Body of pancreas (tissue), 4 donors: ENCODE measurements around the gene BCAS4. TPM values are rescaled to one million over a fixed set of nuclear protein-coding genes. Genes with fewer than 3 reads are reported as not detected.
"Not testable (repeated sequence)": the region's sequence is repeated elsewhere in the genome, so short reads cannot be mapped to it uniquely, and the experiment has no call there.

Source experiments
- ATAC-seq: fragments of 150-250 bp; one replicate; pipeline ENCODE4 v1.9.1; 2016
- DNase-seq, 4 donors: peaks; one replicate each; pipeline ENCODE4 v3.0.0-alpha.2; 2019
- H3K27ac ChIP-seq, 4 donors: fragments of 200-600 bp; sonication (generic); 1 replicate in 3 of 4; 2 replicates in 1 of 4; pipeline versions ENCODE4 v1.5.1 to v1.6.1; 2016 to 2019; ENCODE audit warnings: mild to moderate bottlenecking in 1 of 4, mixed read lengths in 1 of 4, moderate library complexity in 1 of 4
- H3K27me3 ChIP-seq, 2 donors: fragments of 200-600 bp; sonication (generic); one replicate each; pipeline ENCODE4 v1.6.0; 2016; ENCODE audit warnings: mild to moderate bottlenecking in 1 of 2
- H3K36me3 ChIP-seq, 2 donors: fragments of 200-600 bp; sonication (generic); replicated peaks in 1 of 2; 2 replicates each; pipeline ENCODE4 v1.5.1; 2016; ENCODE audit warnings: low read depth in 2 of 2; ENCODE audit not compliant: insufficient read depth in 1 of 2
- H3K4me1 ChIP-seq: fragments of 200-600 bp; sonication (generic); one replicate; pipeline ENCODE4 v1.6.0; 2016
- H3K4me3 ChIP-seq, 2 donors: fragments of 200-600 bp; sonication (generic); 1 replicate in 1 of 2; 2 replicates in 1 of 2; pipeline ENCODE4 v1.5.1; 2016 to 2019
- H3K9me3 ChIP-seq, 3 donors: fragments of 200-600 bp; sonication (generic); 1 replicate in 2 of 3; 2 replicates in 1 of 3; pipeline ENCODE4 v1.5.1; 2016
- CTCF ChIP-seq, 7 experiments: fragments of 450-650 bp in 4 of 7; fragments of 200-600 bp in 3 of 7; sonication (generic) in 3 of 7; IDR thresholded peaks; one replicate each; pipeline ENCODE4 v1.5.1; 2016 to 2019; ENCODE audit warnings: antibody characterized with exemption in 7 of 7
- POLR2A ChIP-seq, 3 donors: fragments of 450-650 bp; IDR thresholded peaks; one replicate each; pipeline ENCODE4 v1.6.1; 2016; ENCODE audit warnings: antibody characterized with exemption in 3 of 3, mild to moderate bottlenecking in 2 of 3
- WGBS, 2 donors: methylation state at CpG; one replicate each; pipeline ENCODE4 v1.1.5; 2017; 5-methylcytosine and 5-hydroxymethylcytosine counted together
- intact Hi-C: fragments of 100-400 bp; cut with DNase I; formaldehyde crosslinking; loops from one replicate; pipeline ENCODE4 v1.15.1; 2023
- total RNA-seq, 2 donors: library from RNA; depleted of rRNA; stranded (reverse); fragments of >200 nt; gene quantifications; one replicate each; pipeline ENCODE4 v1.1.0, GENCODE V29; 2016

BCAS4 gene
- total RNA-seq, 2 donors from 2014 or later, result under 0.01 to 2.3 TPM

DNA sequence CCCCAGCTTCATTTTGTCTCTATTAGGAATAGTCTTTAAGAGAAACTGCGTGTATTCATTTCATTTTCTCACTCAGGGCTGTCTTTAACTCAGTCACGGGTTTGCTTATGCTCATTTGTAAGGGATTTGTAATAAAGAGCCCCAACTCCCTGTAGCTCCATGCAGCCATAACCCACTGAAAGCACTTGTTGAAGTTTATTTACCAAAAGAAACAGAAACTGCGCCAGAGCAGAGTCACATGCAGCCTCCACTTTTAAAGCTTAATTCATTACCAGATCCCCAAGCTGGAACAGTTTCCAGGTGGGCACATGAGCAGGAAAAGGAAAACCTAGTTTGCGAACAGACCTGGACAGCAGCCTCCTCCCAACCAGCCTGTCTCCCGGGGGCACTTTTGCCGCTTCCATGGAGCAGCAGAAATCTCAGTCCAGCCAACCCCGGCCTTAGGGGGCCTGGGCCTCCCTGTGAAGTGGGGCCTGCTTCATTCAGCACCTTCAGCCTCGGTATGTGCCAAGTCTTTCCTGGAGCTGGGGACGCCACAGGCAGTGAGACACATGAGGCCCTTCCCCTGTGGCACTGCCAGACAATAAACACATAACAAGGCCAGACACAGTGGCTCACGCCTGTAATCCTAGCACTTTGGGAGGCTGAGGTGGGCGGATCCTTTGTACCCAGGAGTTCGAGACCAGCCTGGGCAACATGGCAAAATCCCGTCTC, 4.5 kb downstream of the BCAS4 start:
- DNase-seq (no peak), ATAC-seq (no peak)
- Histone ChIP-seq H3K4me3 (no peak overlapping the region), H3K9me3 (no peaks in the 10 kb centered on the region), H3K4me1 (peaks cover 14% of the 10 kb centered on the region), H3K27me3 (no peaks in the 10 kb centered on the region), H3K36me3 (no peaks in the 10 kb centered on the region), H3K27ac (no peak overlapping the region)
- intact Hi-C loops, result no loop called here
- 76 to 83% methylated on average over 3 to 13 of the region's 13 CpGs for WGBS, 2 donors
- TF ChIP-seq POLR2A (IDR thresholded peaks at IDR 0.05) (no peak), CTCF (IDR thresholded peaks at IDR 0.05) (no peak)

GRCh38 chr20:50799890-50800550, 5.2 kb downstream of the BCAS4 start:
- Histone ChIP-seq H3K27me3 (no peaks in the 10 kb centered on the region), H3K9me3 (no peaks in the 10 kb centered on the region), H3K4me1 (peaks cover 9% of the 10 kb centered on the region), H3K36me3 (no peaks in the 10 kb centered on the region), H3K4me3 (no peak overlapping the region), H3K27ac (no peak overlapping the region)
- ATAC-seq, result no peak
- DNase-seq, result no peak
- 75 to 88% methylated on average over 7 to 8 of the region's 8 CpGs for whole genome bisulfite sequencing, 2 donors
- intact Hi-C loops, result no loop called here
- TF ChIP-seq POLR2A (IDR thresholded peaks at IDR 0.05) (no peak), CTCF (IDR thresholded peaks at IDR 0.05) (no peak)

- H3K9me3 ChIP-seq, H3K36me3 ChIP-seq, ATAC-seq, H3K4me1 ChIP-seq, H3K4me3 ChIP-seq, H3K27ac ChIP-seq, intact Hi-C loops, DNase-seq, H3K27me3 ChIP-seq: not testable (repeated sequence)
- 84 to 88% methylated on average over 12 to 13 of the region's 13 CpGs for WGBS, 2 donors
Measured at GRCh38 chr20:50800986-50801746, 6.3 kb downstream of the BCAS4 start.

- H3K36me3 ChIP-seq, result no peaks in the 10 kb centered on the region
- DNase-seq (no peak), ATAC-seq (no peak)
- intact Hi-C loops, result no loop called here
- H3K9me3 ChIP-seq, result no peaks in the 10 kb centered on the region
- H3K4me3 ChIP-seq, result no peak overlapping the region
- 81 to 91% methylated on average over 5 of the region's 5 CpGs for WGBS, 2 donors
- H3K27ac ChIP-seq, result no peak overlapping the region
- no peak for TF ChIP-seq CTCF (IDR thresholded peaks at IDR 0.05)
- no peak for TF ChIP-seq POLR2A (IDR thresholded peaks at IDR 0.05)
- H3K4me1 ChIP-seq, result no peaks in the 10 kb centered on the region
- no peaks in the 10 kb centered on the region for H3K27me3 ChIP-seq
Measured at GRCh38 chr20:50801747-50802125, 6.9 kb downstream of the BCAS4 start.

- 77 to 88% methylated on average over 4 to 8 of the region's 8 CpGs for WGBS, 2 donors
- H3K9me3 ChIP-seq, result no peaks in the 10 kb centered on the region
- intact Hi-C loops, result no loop called here
- ATAC-seq, result no peak
- H3K27me3 ChIP-seq, result no peaks in the 10 kb centered on the region
- no peak overlapping the region for H3K27ac ChIP-seq
- no peaks in the 10 kb centered on the region for H3K4me1 ChIP-seq
- TF ChIP-seq CTCF (IDR thresholded peaks at IDR 0.05) (no peak), POLR2A (IDR thresholded peaks at IDR 0.05) (no peak)
- H3K4me3 ChIP-seq, result no peak overlapping the region
- H3K36me3 ChIP-seq, result no peaks in the 10 kb centered on the region
- DNase-seq, result no peak
Measured at GRCh38 chr20:50802289-50802688, 7.4 kb downstream of the BCAS4 start.
